HG03095 (cell line): ENCODE results near the gene ARHGEF35.
"Not testable (repeated sequence)": the region's sequence is repeated elsewhere in the genome, so short reads cannot be mapped to it uniquely, and the experiment has no call there.

Source experiments
- ATAC-seq: cut with Tn5 transposase; IDR thresholded peaks from one replicate; pipeline ENCODE4 v1.9.1; 2021; ENCODE audit warnings: moderate library complexity; ENCODE audit not compliant: unreplicated experiment

The ARHGEF35 gene

DNA sequence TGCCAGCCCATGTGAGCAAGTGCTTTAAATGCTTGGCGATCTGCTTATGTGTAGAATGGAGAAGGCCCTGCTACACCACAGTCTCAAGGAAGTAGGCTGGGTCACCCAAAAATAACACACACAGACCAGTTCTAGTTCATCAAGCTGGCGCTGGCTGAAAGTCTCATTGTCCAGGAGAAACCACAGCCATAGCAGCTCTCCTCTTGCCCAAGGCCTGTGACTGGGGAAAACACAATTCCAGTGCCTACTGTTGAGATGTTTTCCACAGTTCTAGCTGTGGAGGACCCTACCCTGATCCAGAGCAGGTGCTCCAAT lies 16.5 kb downstream of the ARHGEF35 start:
- peak; percentile 12 for ATAC-seq

DNA sequence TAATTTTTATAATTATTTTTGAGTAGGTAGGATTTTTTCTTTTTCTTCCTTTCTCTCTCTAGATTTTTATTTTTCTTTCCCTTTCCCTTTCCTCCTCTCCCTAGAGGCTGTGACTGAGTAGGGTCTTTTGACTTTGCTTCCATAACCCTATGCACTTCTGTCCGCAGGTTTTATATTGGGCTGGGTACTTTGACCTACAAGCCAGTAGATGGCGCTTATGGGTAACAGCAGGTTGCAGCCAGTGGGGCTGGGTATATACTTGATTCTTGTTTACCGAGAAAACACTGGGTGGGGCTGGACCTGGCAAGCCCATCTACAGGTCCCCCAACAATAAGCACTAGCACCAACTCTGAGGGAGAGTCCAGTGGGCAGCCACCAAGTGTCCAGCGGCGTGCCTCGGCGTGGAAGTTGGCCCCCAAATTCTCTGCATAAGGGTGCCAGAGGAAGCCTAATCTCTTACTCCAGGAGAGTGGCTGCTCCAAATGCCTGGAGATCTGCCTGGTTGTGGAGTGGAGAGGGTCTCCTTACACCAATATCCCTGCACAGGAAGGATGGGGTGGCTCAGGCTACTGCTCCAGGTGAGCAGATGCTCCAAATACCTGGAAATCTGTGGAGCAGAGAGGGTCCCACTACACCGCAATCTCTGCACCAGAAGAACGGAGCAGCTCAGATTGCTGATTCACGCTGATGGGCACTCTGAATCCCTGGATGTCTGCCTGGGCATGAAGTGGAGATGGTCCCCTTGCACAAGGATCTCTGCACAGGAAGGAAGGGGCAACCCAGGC lies 17.1 kb downstream of the ARHGEF35 start:
- ATAC-seq: peak; percentile 95

GRCh38 chr7:144174613-144175012 lies 21.0 kb downstream of the ARHGEF35 start:
- ATAC-seq: no peak

- ATAC-seq: not testable (repeated sequence)
Observed at GRCh38 chr7:144171594-144172350, 23.9 kb downstream of the ARHGEF35 start.

DNA sequence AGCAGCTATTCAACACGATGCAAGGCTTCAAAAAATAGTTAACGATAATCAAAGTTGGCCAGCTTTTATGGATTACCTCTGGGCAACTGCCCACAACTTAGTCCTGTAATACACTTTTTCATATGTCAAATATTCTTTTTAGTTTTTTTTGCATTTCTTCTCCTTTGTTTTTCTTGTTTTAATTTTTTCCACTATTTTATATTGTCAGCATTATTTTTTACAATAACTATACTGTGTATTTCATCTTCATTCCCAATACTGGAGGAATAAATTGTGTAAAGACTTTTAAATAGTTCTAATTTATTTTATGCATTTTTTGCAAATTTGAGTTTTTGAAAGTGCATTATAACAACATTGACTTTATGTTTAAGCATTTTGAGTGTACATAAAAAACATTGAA lies 30.8 kb downstream of the ARHGEF35 start:
- ATAC-seq: no peak

GRCh38 chr7:144158861-144159260 lies 36.8 kb downstream of the ARHGEF35 start:
- ATAC-seq: no peak

- ATAC-seq: no peak
Observed at GRCh38 chr7:144148224-144148827, 47.3 kb downstream of the ARHGEF35 start.

DNA sequence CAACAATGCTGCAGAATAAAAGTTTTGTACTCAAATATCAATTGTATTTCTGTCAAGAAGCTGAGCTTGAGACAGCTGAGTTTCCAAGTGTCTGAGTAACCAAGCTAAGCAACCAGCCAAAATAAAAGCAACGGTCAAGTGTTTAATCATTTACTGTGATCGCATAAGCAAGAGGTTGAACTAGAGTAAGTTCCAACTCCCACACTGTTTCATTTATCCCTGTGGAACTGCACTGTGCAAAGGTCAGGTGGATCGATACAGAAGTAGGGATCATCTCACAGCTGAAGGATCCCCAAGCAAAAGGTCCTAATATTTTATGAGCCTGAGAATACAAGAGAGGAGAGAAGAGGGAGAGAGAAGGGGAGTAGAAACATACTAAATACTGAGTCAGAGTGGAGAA lies 51.2 kb downstream of the ARHGEF35 start:
- no peak for ATAC-seq

DNA sequence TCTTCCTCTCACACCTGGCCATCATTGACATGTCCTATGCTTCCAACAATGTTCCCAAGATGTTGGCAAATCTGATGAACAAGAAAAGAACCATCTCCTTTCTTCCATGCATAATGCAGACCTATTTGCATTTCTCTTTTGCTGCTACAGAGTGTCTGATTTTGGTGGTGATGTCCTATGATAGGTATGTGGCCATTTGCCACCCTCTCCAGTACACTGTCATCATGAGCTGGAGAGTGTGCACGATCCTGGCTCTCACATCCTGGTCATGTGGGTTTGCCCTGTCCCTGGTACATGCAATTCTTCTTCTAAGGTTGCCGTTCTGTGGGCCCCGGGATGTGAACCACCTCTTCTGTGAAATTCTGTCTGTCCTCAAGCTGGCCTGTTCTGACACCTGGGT lies 53.4 kb downstream of the ARHGEF35 start:
- ATAC-seq: no peak

DNA sequence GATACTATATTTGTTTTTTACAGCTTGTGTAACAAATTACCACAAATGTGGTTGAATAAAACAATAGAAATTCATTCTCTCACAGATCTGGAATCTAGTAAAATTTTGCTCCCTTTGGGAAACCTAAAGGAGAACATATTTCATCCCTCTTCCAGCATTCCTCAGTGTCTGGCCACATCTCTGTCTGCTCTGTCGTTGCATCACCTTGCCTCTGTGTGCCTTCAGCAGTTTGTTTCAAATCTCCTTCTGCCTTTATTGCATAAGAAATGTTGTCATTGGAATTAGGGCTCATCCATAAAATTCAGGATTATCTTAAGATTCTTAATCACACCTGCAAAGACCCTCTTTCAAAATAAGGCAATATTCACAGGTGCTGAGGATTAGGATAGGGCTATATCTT lies 58.1 kb downstream of the ARHGEF35 start:
- ATAC-seq: no peak
